Activated T-helper 1 cell treated with anti-CD3 and anti-CD28 coated beads, Interleukin-2, amount 50 U/mL, for 16 hours (primary cell): ENCODE measurements around the gene PATJ.

ENCODE experiments used
- DNase-seq, 2 donors: peaks; one replicate each; pipeline ENCODE4 v3.0.0-alpha.2; 2020; ENCODE audit warnings: low read depth in 1 of 2, low spot score in 1 of 2

Gene PATJ

GRCh38 chr1:62040450-62040849 is 298.2 kb downstream of the PATJ start:
- DNase-seq = no peak

- no peak for DNase-seq
These were observed 298.7 kb downstream of the PATJ start for GRCh38 chr1:62040973-62041372.

DNA sequence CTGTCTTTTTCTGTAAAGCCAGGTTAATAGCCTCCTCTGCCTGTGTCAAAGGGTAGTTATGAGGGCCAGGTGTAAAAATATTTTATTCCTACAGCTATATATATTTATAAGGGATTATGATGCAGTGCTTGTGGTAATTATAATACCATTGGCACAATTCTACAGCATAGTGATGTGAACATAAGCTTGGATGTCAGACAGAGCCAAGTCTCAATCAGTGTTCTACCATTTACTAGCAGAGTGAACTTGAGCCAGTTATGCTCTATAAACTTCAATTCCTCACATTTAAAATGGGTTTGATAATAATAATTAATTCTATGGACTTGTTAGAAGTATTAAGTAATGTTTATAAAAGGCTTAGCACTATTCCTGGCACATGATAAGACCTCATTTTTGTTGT is 300.9 kb downstream of the PATJ start:
- no peak for DNase-seq

- no peak for DNase-seq
These were observed 303.3 kb downstream of the PATJ start for GRCh38 chr1:62045574-62045973.

DNA sequence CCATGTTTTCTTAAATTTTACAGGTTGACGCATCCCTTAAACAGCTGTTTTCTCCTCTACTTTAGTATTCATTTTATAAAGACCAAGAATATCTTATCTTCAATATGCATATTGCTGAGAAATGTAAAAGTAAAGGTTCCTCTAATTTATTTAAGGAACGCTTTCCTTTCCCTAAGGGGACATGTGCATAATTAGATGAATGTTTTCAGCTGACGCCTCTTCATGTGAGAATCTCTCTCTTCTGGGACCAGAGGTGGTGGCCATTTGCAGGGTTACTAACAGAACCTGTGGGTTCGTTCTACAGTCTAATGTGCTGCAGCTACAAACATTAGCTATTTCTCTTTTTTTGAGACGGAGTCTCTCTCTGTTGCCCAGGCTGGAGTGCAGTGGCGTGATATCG is 304.6 kb downstream of the PATJ start:
- DNase-seq = no peak

GRCh38 chr1:62050165-62050564 is 307.9 kb downstream of the PATJ start:
- DNase-seq = no peak

GRCh38 chr1:62052946-62053345 is 310.7 kb downstream of the PATJ start:
- DNase-seq = no peak

GRCh38 chr1:62054188-62054587 is 311.9 kb downstream of the PATJ start:
- DNase-seq = no peak

- DNase-seq = no peak
These were observed 314.9 kb downstream of the PATJ start for GRCh38 chr1:62057230-62057629.

DNA sequence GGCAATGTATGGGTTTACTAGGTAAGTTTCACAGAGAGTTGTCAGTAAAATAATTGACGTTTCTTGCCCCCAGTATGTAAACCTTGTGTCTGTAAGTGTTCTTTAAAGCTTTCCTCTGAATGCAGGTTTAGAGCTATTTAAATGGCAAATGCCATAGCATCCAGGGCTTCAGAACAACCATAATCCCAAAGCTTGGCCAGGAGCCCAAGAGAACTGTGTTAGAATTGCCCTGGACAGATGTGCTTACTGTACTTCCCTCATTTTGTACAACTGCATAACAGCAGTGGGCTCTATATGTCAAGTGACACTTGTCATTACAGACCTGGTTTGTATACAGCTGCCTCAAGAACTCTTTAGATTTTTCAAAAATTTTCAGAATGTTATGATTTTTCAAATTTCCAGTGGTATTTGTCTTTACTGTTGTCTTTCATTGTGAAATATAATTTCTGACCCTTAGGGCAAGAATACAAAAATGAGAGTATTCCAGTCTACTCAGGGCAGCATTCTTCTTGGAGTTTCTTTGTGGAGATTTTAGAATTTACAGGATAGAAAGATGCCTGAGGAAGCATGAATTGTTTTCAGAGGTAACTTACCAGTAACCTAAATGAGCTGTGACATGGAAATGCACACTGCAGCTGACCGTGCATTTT is 315.5 kb downstream of the PATJ start:
- no peak for DNase-seq

DNA sequence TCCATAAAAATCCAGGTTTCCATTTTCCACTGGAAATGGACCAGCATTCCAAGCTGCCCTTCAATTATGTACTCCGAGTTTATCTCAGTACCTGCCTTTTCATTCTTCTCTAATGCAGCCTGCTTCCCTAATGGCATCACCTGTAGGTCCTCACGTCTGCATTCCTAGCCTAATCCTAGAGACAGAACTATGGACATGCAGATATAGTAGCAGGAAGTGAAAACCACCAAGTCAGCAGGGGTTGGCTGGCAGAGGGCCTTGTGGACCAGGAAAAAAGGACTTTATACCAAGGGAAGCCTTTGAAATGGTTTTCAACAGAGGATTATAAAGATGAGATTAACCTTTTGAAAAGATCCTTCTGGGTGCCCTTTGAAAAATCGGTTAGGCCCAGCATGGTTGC is 316.7 kb downstream of the PATJ start:
- DNase-seq = no peak

DNA sequence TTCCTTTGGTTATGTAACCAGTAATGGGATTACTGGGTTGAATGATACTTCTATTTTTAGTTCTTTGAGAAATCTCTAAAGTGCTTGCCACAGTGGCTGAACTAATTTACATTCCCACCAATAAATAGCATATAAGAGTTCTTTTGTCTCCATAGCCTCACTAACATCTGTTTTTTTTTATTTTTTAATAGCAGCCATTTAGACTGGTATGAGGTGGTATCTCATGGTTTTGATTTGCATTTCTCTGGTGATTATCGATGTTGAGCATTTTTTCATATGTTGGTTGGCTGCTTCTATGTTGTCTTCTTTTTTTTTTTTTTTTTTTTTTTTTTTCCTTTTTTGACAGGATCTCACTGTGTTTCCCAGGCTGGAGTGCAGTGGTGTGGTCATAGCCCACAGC is 319.8 kb downstream of the PATJ start:
- DNase-seq = no peak

DNA sequence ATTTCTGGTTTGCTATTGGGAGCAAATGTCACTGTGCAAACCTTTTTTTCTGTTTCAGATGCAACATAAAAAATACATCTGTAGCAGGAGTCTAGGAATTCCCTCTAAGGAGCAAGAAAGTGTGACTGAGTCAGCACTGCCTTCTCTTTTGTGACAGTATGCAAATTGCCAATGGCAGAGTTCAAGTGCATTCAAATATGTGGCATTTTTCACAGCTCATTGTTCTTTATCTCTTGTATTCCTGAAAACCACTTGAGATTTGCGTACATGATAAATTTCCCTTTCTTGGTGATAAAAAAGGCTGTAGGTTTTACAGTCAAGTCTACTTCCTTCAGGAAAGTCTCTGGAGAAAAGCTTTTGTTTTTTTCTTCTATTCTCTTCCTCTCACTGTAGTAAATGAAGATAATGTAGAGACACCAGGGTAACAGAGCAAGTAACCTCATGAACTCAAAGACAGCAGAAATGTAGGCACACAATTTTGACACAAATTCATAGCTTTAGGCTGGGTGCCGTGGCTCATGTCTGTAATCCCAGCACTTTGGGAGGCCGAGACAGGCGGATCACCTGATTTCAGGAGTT is 322.6 kb downstream of the PATJ start:
- DNase-seq = no peak

DNA sequence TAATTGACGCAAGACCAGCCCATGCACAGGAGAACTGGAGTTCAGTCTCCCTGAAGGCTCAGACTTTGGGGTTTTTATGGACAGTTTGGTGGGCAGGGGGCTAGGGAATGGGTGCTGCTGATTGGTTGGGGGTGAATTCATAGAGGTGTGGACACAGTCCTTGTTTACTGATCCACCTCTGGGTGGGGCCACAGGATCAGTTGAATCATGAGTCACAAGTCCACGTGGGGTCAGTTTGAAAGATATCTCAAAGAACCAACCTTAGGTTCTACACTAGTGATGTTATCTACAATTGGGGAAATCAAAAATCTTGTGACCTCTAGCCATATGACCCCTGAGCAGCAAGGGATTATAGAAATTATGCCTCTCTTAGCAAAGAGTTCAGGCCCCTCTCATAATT is 324.4 kb downstream of the PATJ start:
- DNase-seq = no peak

GRCh38 chr1:62068416-62068843 is 326.1 kb downstream of the PATJ start:
- no peak for DNase-seq

GRCh38 chr1:62068978-62069377 is 326.7 kb downstream of the PATJ start:
- DNase-seq = no peak

GRCh38 chr1:62070384-62071011 is 328.2 kb downstream of the PATJ start:
- DNase-seq = no peak

- DNase-seq = no peak
These were observed 329.4 kb downstream of the PATJ start for GRCh38 chr1:62071695-62072094.

- no peak for DNase-seq
These were observed 334.0 kb downstream of the PATJ start for GRCh38 chr1:62076286-62076685.

GRCh38 chr1:62077821-62078220 is 335.5 kb downstream of the PATJ start:
- no peak for DNase-seq

DNA sequence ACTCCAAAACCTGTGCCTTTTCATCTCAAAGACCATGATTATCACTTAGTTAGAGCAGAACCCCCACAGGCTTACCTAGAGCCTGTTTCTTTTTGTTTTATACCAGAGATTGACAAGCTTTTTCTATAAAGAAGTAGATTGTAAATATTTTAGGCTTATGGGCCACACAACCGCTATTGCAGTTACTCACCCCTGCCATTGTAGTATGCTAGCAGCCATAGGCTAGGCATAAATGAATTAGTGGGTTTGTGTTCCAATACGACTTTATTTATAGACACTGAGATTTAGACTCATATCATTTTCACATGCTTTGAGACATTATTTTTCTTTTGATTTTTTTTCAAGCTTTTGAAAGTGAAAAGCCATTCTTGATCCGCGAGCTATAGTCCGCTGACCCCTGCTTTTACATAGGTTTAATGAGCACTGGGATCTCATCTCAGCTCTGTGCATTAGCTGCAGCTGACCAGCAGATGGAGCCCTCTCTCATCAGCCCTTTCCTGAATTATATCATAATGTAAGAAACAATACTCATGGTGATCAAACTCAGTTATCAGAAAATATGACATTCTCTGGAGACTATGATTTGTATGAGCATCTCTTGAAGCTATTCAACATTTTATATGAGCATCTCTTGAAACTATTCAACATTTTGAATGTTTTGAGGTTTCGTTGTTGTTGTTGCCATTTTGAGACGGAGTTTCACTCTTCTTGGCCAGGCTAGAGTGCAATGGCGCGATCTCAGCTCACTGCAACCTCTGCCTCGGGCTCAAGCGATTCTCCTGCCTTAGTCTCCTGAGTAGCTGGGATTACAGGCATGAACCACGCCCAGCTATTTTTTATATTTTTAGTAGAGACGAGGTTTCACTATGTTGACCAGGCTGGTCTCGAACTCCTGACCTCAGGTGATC is 340.4 kb downstream of the PATJ start:
- DNase-seq = peak in 1 of 2 donors; percentile 1
